CD14-positive monocyte (primary cell): ENCODE data around the gene MYO19. TPM values are rescaled to one million over a fixed set of nuclear protein-coding genes. Genes with fewer than 3 reads are reported as not detected.

Source experiments
- DNase-seq, 3 donors: peaks; one replicate each; pipeline ENCODE4 v3.0.0-alpha.2; 2011 to 2022
- H2AFZ ChIP-seq: 2 replicates; pipeline ENCODE4 v1.6.0; 2012; ENCODE audit warnings: mild to moderate bottlenecking, low read depth, low read length, inconsistent platforms; ENCODE audit not compliant: insufficient read depth, poor library complexity, severe bottlenecking
- H3K27ac ChIP-seq, 2 donors: 1 replicate in 1 of 2; 2 replicates in 1 of 2; pipeline ENCODE4 v1.5.1; 2012 to 2013; ENCODE audit warnings: low read length in 2 of 2, control low read depth in 1 of 2, inconsistent platforms in 1 of 2, low read depth in 1 of 2, mild to moderate bottlenecking in 1 of 2
- H3K27me3 ChIP-seq, 2 donors: one replicate each; pipeline versions ENCODE4 v1.6.0 to v1.6.1; 2011 to 2013; ENCODE audit warnings: low read length in 2 of 2; ENCODE audit not compliant: control insufficient read depth in 2 of 2, insufficient read depth in 2 of 2
- H3K36me3 ChIP-seq, 2 donors: replicated peaks in 1 of 2; 1 replicate in 1 of 2; 2 replicates in 1 of 2; pipeline versions ENCODE4 v1.5.1 to v1.6.1; 2012 to 2013; ENCODE audit warnings: low read length in 2 of 2, control low read depth in 1 of 2, inconsistent platforms in 1 of 2, mild to moderate bottlenecking in 1 of 2; ENCODE audit not compliant: insufficient read depth in 2 of 2, control insufficient read depth in 1 of 2
- H3K4me1 ChIP-seq, 2 donors: 1 replicate in 1 of 2; 2 replicates in 1 of 2; pipeline versions ENCODE4 v1.5.1 to v1.6.1; 2012 to 2013; ENCODE audit warnings: low read length in 2 of 2, control low read depth in 1 of 2, inconsistent platforms in 1 of 2, mild to moderate bottlenecking in 1 of 2, moderate library complexity in 1 of 2; ENCODE audit not compliant: insufficient read depth in 2 of 2, control insufficient read depth in 1 of 2
- H3K4me2 ChIP-seq: replicated peaks from 2 replicates; pipeline ENCODE3; 2012; ENCODE audit warnings: low read length, moderate library complexity, mild to moderate bottlenecking; ENCODE audit not compliant: poor library complexity, severe bottlenecking; ENCODE audit errors: extremely low read depth
- H3K4me3 ChIP-seq, 3 experiments: fragments of 200-600 bp in 1 of 3; sonication (generic) in 1 of 3; replicated peaks in 1 of 3; 1 replicate in 2 of 3; 2 replicates in 1 of 3; pipeline ENCODE4 v1.5.1; 2011 to 2013; ENCODE audit warnings: low read length in 3 of 3, mild to moderate bottlenecking in 3 of 3, control low read depth in 2 of 3, low read depth in 2 of 3, inconsistent platforms in 1 of 3, moderate library complexity in 1 of 3
- H3K79me2 ChIP-seq: 2 replicates; pipeline ENCODE4 v1.6.0; 2012; ENCODE audit warnings: mild to moderate bottlenecking, control low read depth, inconsistent platforms, low read length, moderate library complexity; ENCODE audit not compliant: insufficient read depth
- H3K9ac ChIP-seq: 2 replicates; pipeline ENCODE4 v1.6.0; 2017; ENCODE audit warnings: low read length, mild to moderate bottlenecking; ENCODE audit not compliant: insufficient read depth, poor library complexity, severe bottlenecking
- H3K9me3 ChIP-seq, 2 donors: replicated peaks in 1 of 2; 1 replicate in 1 of 2; 2 replicates in 1 of 2; pipeline versions ENCODE4 v1.5.1 to v1.6.1; 2012 to 2013; ENCODE audit warnings: low read length in 2 of 2, control low read depth in 1 of 2; ENCODE audit not compliant: control insufficient read depth in 1 of 2, insufficient read depth in 1 of 2
- H4K20me1 ChIP-seq: 2 replicates; pipeline ENCODE4 v1.6.0; 2012; ENCODE audit warnings: mild to moderate bottlenecking, low read length, control low read depth, moderate library complexity; ENCODE audit not compliant: insufficient read depth
- H3K27ac Mint-ChIP-seq, 7 donors: one replicate each; pipeline ENCODE4 v1.8.0; 2020; ENCODE audit warnings: mild to moderate bottlenecking in 7 of 7, mixed read lengths in 7 of 7, moderate library complexity in 6 of 7, inconsistent platforms in 2 of 7
- H3K27me3 Mint-ChIP-seq, 3 donors: one replicate each; pipeline ENCODE4 v1.8.0; 2021 to 2022; ENCODE audit warnings: low read depth in 3 of 3, mild to moderate bottlenecking in 3 of 3, mixed read lengths in 3 of 3, moderate library complexity in 3 of 3, inconsistent platforms in 1 of 3
- H3K36me3 Mint-ChIP-seq, 2 donors: one replicate each; pipeline ENCODE4 v1.8.0; 2020; ENCODE audit warnings: mixed read lengths in 2 of 2, inconsistent platforms in 1 of 2, mild to moderate bottlenecking in 1 of 2
- H3K4me1 Mint-ChIP-seq: one replicate; pipeline ENCODE4 v1.8.0; 2020; ENCODE audit warnings: mild to moderate bottlenecking, mixed read lengths
- H3K4me3 Mint-ChIP-seq, 2 donors: one replicate each; pipeline ENCODE4 v1.8.0; 2020; ENCODE audit warnings: mild to moderate bottlenecking in 2 of 2, mixed read lengths in 2 of 2, moderate library complexity in 1 of 2
- H3K9me3 Mint-ChIP-seq, 7 donors: one replicate each; pipeline ENCODE4 v1.8.0; 2020 to 2022; ENCODE audit warnings: mixed read lengths in 7 of 7, mild to moderate bottlenecking in 6 of 7, moderate library complexity in 6 of 7, inconsistent platforms in 2 of 7
- WGBS: methylation state at CpG from one replicate; pipeline ENCODE4 v1.1.5; 2013; ENCODE audit warnings: missing lambda C conversion rate; ENCODE audit not compliant: insufficient coverage; 5-methylcytosine and 5-hydroxymethylcytosine counted together
- intact Hi-C, 2 donors: fragments of 100-400 bp; cut with micrococcal nuclease; formaldehyde crosslinking; loops; one replicate each; pipeline versions ENCODE4 v1.15.0 to v1.15.1; 2023
- polyA plus RNA-seq, 3 donors: library from polyadenylated mRNA; depleted of rRNA in 1 of 3; unstranded in 2 of 3; stranded (reverse) in 1 of 3; fragments of 300-500 nt in 2 of 3; fragments of >200 nt in 1 of 3; fragmentation: Illumina TruSeq in 2 of 3; gene quantifications; 1 replicate in 2 of 3; 2 replicates in 1 of 3; pipeline ENCODE4 v1.2.3, GENCODE V29; 2012 to 2021
- TF ChIP-seq, protein P1 (sequence below): fragments of 200-600 bp; IDR thresholded peaks from one replicate; pipeline ENCODE4 v1.8.0; 2022; ENCODE audit warnings: antibody characterized with exemption, mild to moderate bottlenecking

MYO19 gene
- polyA plus RNA-seq, 3 donors: 1.2 to 51.3 (median 1.9) TPM

GRCh38 chr17:36553459-36553858, 18.8 kb upstream of the MYO19 start:
- H2AFZ ChIP-seq: no peak overlapping the region
- peaks cover 28 to 53% of the 10 kb centered on the region in 2 donors for H3K36me3 Mint-ChIP-seq
- H3K9me3 Mint-ChIP-seq: no peaks in the 10 kb centered on the region
- no peak overlapping the region for H3K4me2 ChIP-seq
- TF ChIP-seq, protein P1, sequence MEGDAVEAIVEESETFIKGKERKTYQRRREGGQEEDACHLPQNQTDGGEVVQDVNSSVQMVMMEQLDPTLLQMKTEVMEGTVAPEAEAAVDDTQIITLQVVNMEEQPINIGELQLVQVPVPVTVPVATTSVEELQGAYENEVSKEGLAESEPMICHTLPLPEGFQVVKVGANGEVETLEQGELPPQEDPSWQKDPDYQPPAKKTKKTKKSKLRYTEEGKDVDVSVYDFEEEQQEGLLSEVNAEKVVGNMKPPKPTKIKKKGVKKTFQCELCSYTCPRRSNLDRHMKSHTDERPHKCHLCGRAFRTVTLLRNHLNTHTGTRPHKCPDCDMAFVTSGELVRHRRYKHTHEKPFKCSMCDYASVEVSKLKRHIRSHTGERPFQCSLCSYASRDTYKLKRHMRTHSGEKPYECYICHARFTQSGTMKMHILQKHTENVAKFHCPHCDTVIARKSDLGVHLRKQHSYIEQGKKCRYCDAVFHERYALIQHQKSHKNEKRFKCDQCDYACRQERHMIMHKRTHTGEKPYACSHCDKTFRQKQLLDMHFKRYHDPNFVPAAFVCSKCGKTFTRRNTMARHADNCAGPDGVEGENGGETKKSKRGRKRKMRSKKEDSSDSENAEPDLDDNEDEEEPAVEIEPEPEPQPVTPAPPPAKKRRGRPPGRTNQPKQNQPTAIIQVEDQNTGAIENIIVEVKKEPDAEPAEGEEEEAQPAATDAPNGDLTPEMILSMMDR: no peak
- no CpG with 5 or more reads among the region's 3 CpGs for WGBS
- peaks cover 99% of the 10 kb centered on the region for H4K20me1 ChIP-seq
- no peak for DNase-seq
- no peak overlapping the region for H3K4me3 ChIP-seq
- peaks cover 24% of the 10 kb centered on the region for H3K4me1 Mint-ChIP-seq
- H3K4me1 ChIP-seq: peaks cover 26 to 29% of the 10 kb centered on the region in 2 donors
- H3K9ac ChIP-seq: no peak overlapping the region
- intact Hi-C loops: no loop called here
- no peaks in the 10 kb centered on the region for H3K27me3 Mint-ChIP-seq
- H3K9me3 ChIP-seq: no peaks in the 10 kb centered on the region
- peaks cover 37 to 52% of the 10 kb centered on the region in 2 donors for H3K36me3 ChIP-seq
- H3K79me2 ChIP-seq: peaks cover 98% of the 10 kb centered on the region
- H3K27me3 ChIP-seq: no peaks in the 10 kb centered on the region
- peak overlapping the region in 1 of 2 donors; percentile 1 for H3K27ac ChIP-seq
- no peak overlapping the region for H3K27ac Mint-ChIP-seq
- H3K4me3 Mint-ChIP-seq: no peak overlapping the region

- peak in 2 of 3 donors; percentile 9 to 30 for DNase-seq
- Histone ChIP-seq H3K36me3 (peaks cover 13 to 31% of the 10 kb centered on the region in 2 donors), H4K20me1 (peaks cover 100% of the 10 kb centered on the region), H3K27me3 (no peaks in the 10 kb centered on the region), H3K9me3 (no peaks in the 10 kb centered on the region), H3K27ac (peak overlapping the region in 1 of 2 donors; percentile 58), H2AFZ (no peak overlapping the region), H3K79me2 (peaks cover 100% of the 10 kb centered on the region), H3K4me2 (peak overlapping the region; percentile 49), H3K9ac (no peak overlapping the region), H3K4me3 (peak overlapping the region in 1 of 3 experiments; percentile 17), H3K4me1 (peaks cover 47 to 56% of the 10 kb centered on the region in 2 donors)
- peaks cover 42% of the 10 kb centered on the region for H3K4me1 Mint-ChIP-seq
- WGBS: 100% methylated on average over 1 of the region's 8 CpGs
- H3K27ac Mint-ChIP-seq: peak overlapping the region; percentile 40 to 83 (median 53)
- intact Hi-C loops: no loop called here
- no peaks in the 10 kb centered on the region for H3K27me3 Mint-ChIP-seq
- no peak overlapping the region for H3K4me3 Mint-ChIP-seq
- H3K9me3 Mint-ChIP-seq: no peaks in the 10 kb centered on the region
- peaks cover 12 to 36% of the 10 kb centered on the region in 2 donors for H3K36me3 Mint-ChIP-seq
- TF ChIP-seq, protein P1: no peak
Measured at GRCh38 chr17:36550491-36551417, 16.1 kb upstream of the MYO19 start.
